Lower leg skin (tissue), 4 donors: Measurements from ENCODE around the gene NADK2. TPM values are rescaled to one million over a fixed set of nuclear protein-coding genes. Genes with fewer than 3 reads are reported as not detected.

Experiments
- DNase-seq, 2 donors: peaks; one replicate each; pipeline ENCODE4 v3.0.0-alpha.2; 2019; ENCODE audit warnings: low spot score in 2 of 2
- H3K4me3 ChIP-seq: fragments of 200-600 bp; sonication (generic); 2 replicates; pipeline ENCODE4 v1.5.1; 2017; ENCODE audit warnings: mild to moderate bottlenecking, low read depth; ENCODE audit not compliant: poor library complexity, severe bottlenecking
- POLR2A ChIP-seq, 2 donors: fragments of 450-650 bp; IDR thresholded peaks; one replicate each; pipeline ENCODE4 v1.6.1; 2016 to 2017; ENCODE audit warnings: antibody characterized with exemption in 2 of 2, mild to moderate bottlenecking in 1 of 2, moderate library complexity in 1 of 2
- WGBS, 2 donors: methylation state at CpG; one replicate each; pipeline ENCODE4 v1.1.5; 2018; 5-methylcytosine and 5-hydroxymethylcytosine counted together
- intact Hi-C: fragments of 100-400 bp; cut with DNase I; formaldehyde crosslinking; loops from one replicate; pipeline ENCODE4 v1.15.0; 2023; ENCODE audit warnings: low total_unique reads
- total RNA-seq, 4 donors: library from RNA; depleted of rRNA; stranded (reverse); fragments of >200 nt; gene quantifications; one replicate each; pipeline ENCODE4 v1.1.0, GENCODE V29; 2016
- TF ChIP-seq, protein P1 (sequence below), 3 donors: fragments of 450-650 bp; IDR thresholded peaks; one replicate each; pipeline ENCODE4 v1.5.1; 2016; ENCODE audit warnings: antibody characterized with exemption in 3 of 3, mild to moderate bottlenecking in 3 of 3, moderate library complexity in 2 of 3

The NADK2 gene
- total RNA-seq, 4 donors from 2014 or later, result 10.0 to 18.4 (median 14.8) TPM

DNA sequence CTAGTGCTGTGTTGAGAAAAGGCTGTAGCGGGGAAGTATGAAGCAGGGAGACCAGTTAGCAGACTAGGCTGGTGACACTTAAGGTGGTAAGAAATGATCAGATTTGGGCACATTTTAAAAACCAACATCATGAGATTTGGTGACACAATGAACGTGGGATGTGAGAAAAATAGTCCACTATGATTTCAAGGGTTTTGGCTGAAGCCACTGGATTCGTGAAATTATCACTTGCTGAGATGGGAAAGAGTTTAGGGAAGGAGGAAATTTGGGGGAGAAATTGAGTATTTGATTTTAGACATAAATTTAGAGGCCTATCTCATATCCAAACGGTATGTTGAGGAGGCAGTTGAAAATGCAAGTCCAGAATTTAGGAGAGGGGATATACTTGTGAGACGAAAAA lies 66.7 kb downstream of the NADK2 start:
- no peak overlapping the region for H3K4me3 ChIP-seq
- 85 to 90% methylated on average over 5 of the region's 5 CpGs for WGBS, 2 donors
- DNase-seq, result no peak
- intact Hi-C loops, result no loop called here
- TF ChIP-seq, protein P1, sequence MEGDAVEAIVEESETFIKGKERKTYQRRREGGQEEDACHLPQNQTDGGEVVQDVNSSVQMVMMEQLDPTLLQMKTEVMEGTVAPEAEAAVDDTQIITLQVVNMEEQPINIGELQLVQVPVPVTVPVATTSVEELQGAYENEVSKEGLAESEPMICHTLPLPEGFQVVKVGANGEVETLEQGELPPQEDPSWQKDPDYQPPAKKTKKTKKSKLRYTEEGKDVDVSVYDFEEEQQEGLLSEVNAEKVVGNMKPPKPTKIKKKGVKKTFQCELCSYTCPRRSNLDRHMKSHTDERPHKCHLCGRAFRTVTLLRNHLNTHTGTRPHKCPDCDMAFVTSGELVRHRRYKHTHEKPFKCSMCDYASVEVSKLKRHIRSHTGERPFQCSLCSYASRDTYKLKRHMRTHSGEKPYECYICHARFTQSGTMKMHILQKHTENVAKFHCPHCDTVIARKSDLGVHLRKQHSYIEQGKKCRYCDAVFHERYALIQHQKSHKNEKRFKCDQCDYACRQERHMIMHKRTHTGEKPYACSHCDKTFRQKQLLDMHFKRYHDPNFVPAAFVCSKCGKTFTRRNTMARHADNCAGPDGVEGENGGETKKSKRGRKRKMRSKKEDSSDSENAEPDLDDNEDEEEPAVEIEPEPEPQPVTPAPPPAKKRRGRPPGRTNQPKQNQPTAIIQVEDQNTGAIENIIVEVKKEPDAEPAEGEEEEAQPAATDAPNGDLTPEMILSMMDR (IDR thresholded peaks at IDR 0.05), result no peak
- TF ChIP-seq POLR2A (IDR thresholded peaks at IDR 0.05), result no peak

GRCh38 chr5:36174119-36174518 lies 67.6 kb downstream of the NADK2 start:
- TF ChIP-seq, protein P1 (IDR thresholded peaks at IDR 0.05), result no peak
- no peak for TF ChIP-seq POLR2A (IDR thresholded peaks at IDR 0.05)
- H3K4me3 ChIP-seq, result no peak overlapping the region
- DNase-seq, result no peak
- WGBS, 2 donors, result 83 to 86% methylated on average over 3 of the region's 3 CpGs
- intact Hi-C loops, result no loop called here

DNA sequence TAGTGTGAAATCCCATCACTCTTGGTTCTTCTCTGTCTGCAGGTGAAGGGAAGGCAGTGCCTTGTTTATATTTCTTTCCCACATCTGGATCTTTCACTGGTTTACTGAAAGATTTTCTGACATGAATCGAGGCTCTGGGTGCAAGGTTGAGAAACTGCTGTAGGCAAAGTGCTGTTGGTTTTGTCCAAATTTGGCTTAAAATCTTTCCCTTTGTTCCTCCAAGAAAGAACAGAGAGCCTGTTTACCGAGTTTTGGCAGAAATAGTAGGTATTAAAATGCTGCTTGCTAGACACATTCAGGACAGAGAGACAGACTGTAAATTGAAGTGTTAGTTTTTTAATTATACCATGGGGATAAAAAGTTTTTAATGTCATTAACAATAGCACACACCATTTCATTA lies 68.3 kb downstream of the NADK2 start:
- WGBS, 2 donors, result 61 to 74% methylated on average over 2 of the region's 2 CpGs
- intact Hi-C loops, result no loop called here
- no peak for TF ChIP-seq POLR2A (IDR thresholded peaks at IDR 0.05)
- TF ChIP-seq, protein P1 (IDR thresholded peaks at IDR 0.05), result no peak
- no peak overlapping the region for H3K4me3 ChIP-seq
- no peak for DNase-seq

- intact Hi-C loops, result no loop called here
- no peak overlapping the region for H3K4me3 ChIP-seq
- 69 to 75% methylated on average over 1 of the region's 1 CpG for WGBS, 2 donors
- no peak for TF ChIP-seq POLR2A (IDR thresholded peaks at IDR 0.05)
- TF ChIP-seq, protein P1 (IDR thresholded peaks at IDR 0.05), result no peak
- no peak for DNase-seq
Observed at GRCh38 chr5:36172599-36172998, 69.1 kb downstream of the NADK2 start.

- WGBS, 2 donors, result 88 to 93% methylated on average over 5 of the region's 5 CpGs
- intact Hi-C loops, result no loop called here
- H3K4me3 ChIP-seq, result no peak overlapping the region
- no peak for DNase-seq
- TF ChIP-seq, protein P1 (IDR thresholded peaks at IDR 0.05), result no peak
Observed at GRCh38 chr5:36170832-36171424, 70.8 kb downstream of the NADK2 start.

DNA sequence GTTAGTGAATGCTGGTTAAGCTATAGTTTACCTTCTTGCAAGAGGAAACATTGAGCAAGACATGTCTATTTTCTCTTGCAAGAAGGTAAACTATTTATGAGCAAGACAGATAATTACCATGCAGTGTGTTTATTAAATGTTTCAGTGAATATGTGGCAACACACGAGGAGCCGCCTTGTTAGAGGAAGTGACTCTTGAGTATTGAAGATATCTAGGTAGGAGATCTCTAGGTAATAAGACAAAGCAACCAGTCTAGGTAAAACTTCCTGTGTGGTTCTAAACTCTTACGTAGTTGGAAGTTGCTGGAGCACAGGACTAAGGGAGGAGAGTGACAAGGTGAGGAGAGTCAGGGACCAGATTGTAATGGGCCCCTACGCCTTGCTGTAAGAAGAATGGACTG lies 73.0 kb downstream of the NADK2 start:
- no peak for DNase-seq
- TF ChIP-seq POLR2A (IDR thresholded peaks at IDR 0.05), result no peak
- TF ChIP-seq, protein P1 (IDR thresholded peaks at IDR 0.05), result no peak
- no peak overlapping the region for H3K4me3 ChIP-seq
- intact Hi-C loops, result no loop called here
- 85 to 87% methylated on average over 4 of the region's 4 CpGs for WGBS, 2 donors
